RWPE2 (cell line): ENCODE measurements around the gene ASTN2.

Experiments used
- ATAC-seq: fragments of 200-7000 bp; cut with Tn5 transposase; 3 replicates; pipeline ENCODE4 v1.9.1; 2021; ENCODE audit warnings: low read depth
- DNase-seq: peaks from one replicate; pipeline ENCODE4 v3.0.0-alpha.2; 2020; ENCODE audit warnings: low spot score
- H3K27ac ChIP-seq: fragments of 450-650 bp; 2 replicates; pipeline ENCODE4 v1.5.1; 2017; ENCODE audit warnings: mild to moderate bottlenecking; ENCODE audit not compliant: poor library complexity, severe bottlenecking
- H3K27me3 ChIP-seq: fragments of 250-450 bp; sonication (Bioruptor Pico); 2 replicates; pipeline ENCODE4 v1.5.1; 2021; ENCODE audit warnings: mild to moderate bottlenecking, moderate library complexity; ENCODE audit not compliant: insufficient read depth, poor library complexity, severe bottlenecking
- H3K36me3 ChIP-seq: fragments of 250-450 bp; sonication (Bioruptor Pico); 2 replicates; pipeline ENCODE4 v1.5.1; 2020; ENCODE audit warnings: low read depth, mild to moderate bottlenecking, moderate library complexity
- H3K4me1 ChIP-seq: fragments of 250-450 bp; sonication (Bioruptor Pico); 2 replicates; pipeline ENCODE4 v1.5.1; 2021; ENCODE audit warnings: mild to moderate bottlenecking, moderate library complexity; ENCODE audit not compliant: insufficient read depth, poor library complexity, severe bottlenecking
- H3K4me3 ChIP-seq: fragments of 250-450 bp; sonication (Bioruptor Pico); 2 replicates; pipeline ENCODE4 v1.5.1; 2021; ENCODE audit warnings: mild to moderate bottlenecking, moderate library complexity; ENCODE audit not compliant: severe bottlenecking
- H3K9me3 ChIP-seq: fragments of 250-450 bp; sonication (Bioruptor Pico); 2 replicates; pipeline ENCODE4 v1.5.1; 2021; ENCODE audit warnings: mild to moderate bottlenecking, moderate library complexity; ENCODE audit not compliant: severe bottlenecking
- CTCF ChIP-seq: fragments of 450-650 bp; IDR thresholded peaks from one replicate; pipeline ENCODE4 v1.5.1; 2017; ENCODE audit warnings: mild to moderate bottlenecking, moderate library complexity; ENCODE audit not compliant: poor library complexity, severe bottlenecking

ASTN2 gene

DNA sequence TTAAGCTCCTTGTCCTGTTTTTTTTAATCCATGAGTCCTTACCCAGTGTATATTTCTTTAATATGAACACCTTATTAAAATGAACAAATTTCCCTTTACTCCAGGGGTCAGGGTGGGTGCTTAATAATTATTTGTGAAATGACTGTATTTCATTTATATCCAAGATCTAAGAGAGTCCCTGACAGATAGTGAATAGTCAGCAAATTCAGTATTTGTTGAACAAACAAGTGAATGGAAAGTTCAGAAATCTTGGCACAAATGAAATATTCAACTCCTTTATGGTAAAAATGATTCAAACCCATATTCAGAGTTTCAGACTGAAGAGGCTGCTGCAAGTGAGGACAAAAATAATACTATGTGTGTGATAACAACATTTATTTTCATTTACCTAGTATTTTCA is 59.9 kb downstream of the ASTN2 start:
- TF ChIP-seq CTCF, result no peak
- Histone ChIP-seq H3K27me3 (peaks cover 4% of the 10 kb centered on the region), H3K4me3 (no peak overlapping the region), H3K9me3 (no peaks in the 10 kb centered on the region), H3K4me1 (no peaks in the 10 kb centered on the region), H3K36me3 (no peaks in the 10 kb centered on the region), H3K27ac (no peak overlapping the region)
- no peak for DNase-seq
- ATAC-seq, result no peak

DNA sequence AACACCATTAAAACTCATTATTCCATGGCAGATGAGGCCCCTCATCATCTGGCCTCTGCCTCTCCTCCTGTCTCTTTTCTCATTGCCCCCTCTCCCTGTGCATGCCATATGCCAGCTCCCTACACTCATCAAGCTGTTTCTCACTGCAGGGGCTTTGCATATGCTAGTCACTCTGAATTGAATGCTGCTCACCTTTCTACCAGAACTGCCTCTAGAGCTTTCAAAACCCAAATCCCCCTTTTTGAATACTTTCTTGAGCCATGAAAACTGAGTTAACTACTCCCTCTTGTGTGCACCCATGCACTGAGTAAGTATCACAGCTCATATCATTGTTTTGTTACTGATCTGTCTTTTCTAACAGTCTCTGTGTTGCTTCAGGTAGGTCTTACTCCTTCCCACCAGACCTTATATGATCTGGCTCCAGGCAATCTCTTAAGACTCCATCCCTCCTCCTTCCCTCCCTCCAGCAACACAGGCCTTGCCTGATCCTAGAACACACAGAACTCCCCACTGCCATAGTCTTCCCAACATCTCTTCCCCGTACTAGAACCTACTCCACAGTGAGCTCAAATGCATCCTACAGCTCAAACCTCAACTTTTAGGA is 60.5 kb downstream of the ASTN2 start:
- no peak for DNase-seq

GRCh38 chr9:117344892-117345660 is 69.8 kb downstream of the ASTN2 start:
- DNase-seq (no peak), ATAC-seq (no peak)
- Histone ChIP-seq H3K36me3 (no peaks in the 10 kb centered on the region), H3K27me3 (no peaks in the 10 kb centered on the region), H3K4me3 (no peak overlapping the region), H3K9me3 (no peaks in the 10 kb centered on the region), H3K4me1 (no peaks in the 10 kb centered on the region), H3K27ac (no peak overlapping the region)
- TF ChIP-seq CTCF, result no peak

More for the DNA sequence above, 60.5 kb downstream of the ASTN2 start:
- Histone ChIP-seq H3K4me1 (no peaks in the 10 kb centered on the region), H3K27ac (no peak overlapping the region), H3K36me3 (no peaks in the 10 kb centered on the region), H3K9me3 (no peaks in the 10 kb centered on the region), H3K27me3 (peaks cover 4% of the 10 kb centered on the region), H3K4me3 (no peak overlapping the region)
- ATAC-seq, result no peak
- TF ChIP-seq CTCF, result no peak

DNA sequence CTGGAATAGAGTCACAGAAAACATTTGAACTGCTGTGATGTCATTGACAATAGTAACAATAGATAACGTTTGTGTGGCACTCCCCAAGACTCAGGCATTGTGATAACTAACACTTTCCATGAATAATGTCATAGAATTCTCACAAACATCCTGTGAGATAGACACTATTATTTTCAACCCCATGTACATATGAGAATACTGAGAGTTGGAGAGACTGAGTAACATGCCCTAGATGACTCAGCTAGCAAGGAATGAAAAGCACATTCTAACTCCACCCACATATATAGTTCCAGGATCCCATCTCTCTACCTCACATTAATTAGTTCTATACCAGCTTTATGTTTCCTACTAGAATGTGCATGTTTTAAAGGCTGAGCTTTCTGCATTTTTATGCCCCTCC is 71.4 kb downstream of the ASTN2 start:
- H3K27me3 ChIP-seq, result no peaks in the 10 kb centered on the region
- no peak overlapping the region for H3K4me3 ChIP-seq
- no peak overlapping the region for H3K27ac ChIP-seq
- no peak for TF ChIP-seq CTCF
- H3K4me1 ChIP-seq, result no peaks in the 10 kb centered on the region
- ATAC-seq (peak; percentile 35; the same call in 1 of the 3 replicates), DNase-seq (no peak)
- no peaks in the 10 kb centered on the region for H3K9me3 ChIP-seq
- no peaks in the 10 kb centered on the region for H3K36me3 ChIP-seq

GRCh38 chr9:117341151-117341550 is 73.7 kb downstream of the ASTN2 start:
- no peak for ATAC-seq
- Histone ChIP-seq H3K9me3 (no peaks in the 10 kb centered on the region), H3K4me1 (no peaks in the 10 kb centered on the region), H3K27me3 (no peaks in the 10 kb centered on the region), H3K27ac (no peak overlapping the region), H3K36me3 (no peaks in the 10 kb centered on the region), H3K4me3 (no peak overlapping the region)
- no peak for TF ChIP-seq CTCF
- DNase-seq, result no peak
